Measurements from ENCODE around the gene FAM180B.

Gene FAM180B

GRCh38 chr11:47593934-47594855 is 7.7 kb downstream of the FAM180B start, which contains the start of gene C1QTNF4:
TSS of gene C1QTNF4 (minus strand) at chr11:47594411. CDS start at chr11:47590810, 3,601 bp downstream.
- H3K27ac ChIP-seq (ENCODE audit: poor library complexity, severe bottlenecking) = no peak within 1 kb of the TSS
- ATAC-seq (ENCODE audit: low read depth) (peak; percentile 43; the same call in 2 of the 3 replicates), DNase-seq (ENCODE audit: low spot score) (no peak)
- H3K36me3 ChIP-seq (ENCODE audit: low read depth) = no peaks in the 10 kb centered on the region
- TF ChIP-seq CTCF (IDR thresholded peaks at IDR 0.05; ENCODE audit: poor library complexity, severe bottlenecking) = no peak
- H3K27me3 ChIP-seq (ENCODE audit: insufficient read depth, poor library complexity, severe bottlenecking) = peaks cover 36% of the 10 kb centered on the region
- H3K9me3 ChIP-seq (ENCODE audit: severe bottlenecking) = no peaks in the 10 kb centered on the region
- H3K4me3 ChIP-seq (ENCODE audit: severe bottlenecking) = peak within 1 kb of the TSS; percentile 17
- no peaks in the 10 kb centered on the region for H3K4me1 ChIP-seq (ENCODE audit: insufficient read depth, poor library complexity, severe bottlenecking)

- H3K36me3 ChIP-seq (ENCODE audit: low read depth) = no peaks in the 10 kb centered on the region
- peak; percentile 35; the same call in 2 of the 3 replicates for ATAC-seq (ENCODE audit: low read depth)
- H3K9me3 ChIP-seq (ENCODE audit: severe bottlenecking) = no peaks in the 10 kb centered on the region
- no peaks in the 10 kb centered on the region for H3K4me1 ChIP-seq (ENCODE audit: insufficient read depth, poor library complexity, severe bottlenecking)
- H3K4me3 ChIP-seq (ENCODE audit: severe bottlenecking) = no peak overlapping the region
- TF ChIP-seq CTCF (IDR thresholded peaks at IDR 0.05; ENCODE audit: poor library complexity, severe bottlenecking) = no peak
- no peak for DNase-seq (ENCODE audit: low spot score)
- no peak overlapping the region for H3K27ac ChIP-seq (ENCODE audit: poor library complexity, severe bottlenecking)
- peaks cover 28% of the 10 kb centered on the region for H3K27me3 ChIP-seq (ENCODE audit: insufficient read depth, poor library complexity, severe bottlenecking)
These were observed 8.6 kb downstream of the FAM180B start for GRCh38 chr11:47595029-47595428.

- no peak for TF ChIP-seq CTCF (IDR thresholded peaks at IDR 0.05; ENCODE audit: poor library complexity, severe bottlenecking)
- ATAC-seq (ENCODE audit: low read depth) (no peak), DNase-seq (ENCODE audit: low spot score) (no peak)
- Histone ChIP-seq H3K4me3 (ENCODE audit: severe bottlenecking) (no peak overlapping the region), H3K27ac (ENCODE audit: poor library complexity, severe bottlenecking) (no peak overlapping the region), H3K27me3 (ENCODE audit: insufficient read depth, poor library complexity, severe bottlenecking) (peaks cover 28% of the 10 kb centered on the region), H3K36me3 (ENCODE audit: low read depth) (no peaks in the 10 kb centered on the region), H3K4me1 (ENCODE audit: insufficient read depth, poor library complexity, severe bottlenecking) (no peaks in the 10 kb centered on the region), H3K9me3 (ENCODE audit: severe bottlenecking) (no peaks in the 10 kb centered on the region)
These were observed 9.5 kb downstream of the FAM180B start for GRCh38 chr11:47595967-47596366.

- Histone ChIP-seq H3K4me1 (ENCODE audit: insufficient read depth, poor library complexity, severe bottlenecking) (no peaks in the 10 kb centered on the region), H3K4me3 (ENCODE audit: severe bottlenecking) (no peak overlapping the region), H3K27ac (ENCODE audit: poor library complexity, severe bottlenecking) (no peak overlapping the region), H3K9me3 (ENCODE audit: severe bottlenecking) (no peaks in the 10 kb centered on the region), H3K27me3 (ENCODE audit: insufficient read depth, poor library complexity, severe bottlenecking) (peaks cover 5% of the 10 kb centered on the region), H3K36me3 (ENCODE audit: low read depth) (no peaks in the 10 kb centered on the region)
- TF ChIP-seq CTCF (IDR thresholded peaks at IDR 0.05; ENCODE audit: poor library complexity, severe bottlenecking) = no peak
- no peak for DNase-seq (ENCODE audit: low spot score)
- ATAC-seq (ENCODE audit: low read depth) = no peak
These were observed 13.4 kb downstream of the FAM180B start for GRCh38 chr11:47599902-47600301.

GRCh38 chr11:47603295-47603694 is 16.8 kb downstream of the FAM180B start:
- no peak for DNase-seq (ENCODE audit: low spot score)
- no peaks in the 10 kb centered on the region for H3K36me3 ChIP-seq (ENCODE audit: low read depth)

More at GRCh38 chr11:47603295-47603694, 16.8 kb downstream of the FAM180B start:
- H3K9me3 ChIP-seq (ENCODE audit: severe bottlenecking) = no peaks in the 10 kb centered on the region
- H3K27me3 ChIP-seq (ENCODE audit: insufficient read depth, poor library complexity, severe bottlenecking) = no peaks in the 10 kb centered on the region
- H3K27ac ChIP-seq (ENCODE audit: poor library complexity, severe bottlenecking) = no peak overlapping the region
- no peaks in the 10 kb centered on the region for H3K4me1 ChIP-seq (ENCODE audit: insufficient read depth, poor library complexity, severe bottlenecking)
- ATAC-seq (ENCODE audit: low read depth) = no peak
- TF ChIP-seq CTCF (IDR thresholded peaks at IDR 0.05; ENCODE audit: poor library complexity, severe bottlenecking) = no peak
- H3K4me3 ChIP-seq (ENCODE audit: severe bottlenecking) = no peak overlapping the region
